H1 (cell line): ENCODE results near the gene CNIH3. TPM values are rescaled to one million over a fixed set of nuclear protein-coding genes. Genes with fewer than 3 reads are reported as not detected.

ENCODE experiments used
- CTCF ChIA-PET: fragments of 300-600 bp; sonication (Branson Sonifier 250); formaldehyde crosslinking; loops from one replicate; lab custom pipeline; 2021; ENCODE audit not compliant: partially characterized antibody; lab: Charles Lee
- POLR2A ChIA-PET: fragments of 300-600 bp; sonication (Branson Sonifier 250); formaldehyde crosslinking; loops from one replicate; lab custom pipeline; 2021; ENCODE audit warnings: inconsistent platforms; ENCODE audit not compliant: partially characterized antibody; lab: Charles Lee
- DNase-seq, 2 experiments: peaks; one replicate each; pipeline versions ENCODE4 v3.0.0 to v3.0.0-alpha.2; 2010 to 2022; ENCODE audit warnings: low spot score in 2 of 2, low read depth in 1 of 2, mixed read lengths in 1 of 2
- FAIRE-seq: peaks from 2 replicates; lab custom pipeline; 2011; peaks lifted over from hg19 to GRCh38; lab: Jason Lieb, UNC
- H2AFZ ChIP-seq: 2 replicates; pipeline ENCODE4 v1.8.1; 2012; ENCODE audit warnings: low read length, inconsistent platforms
- H2AK5ac ChIP-seq: 2 replicates; pipeline ENCODE4 v1.6.1; 2013; ENCODE audit warnings: low read depth, low read length
- H2BK120ac ChIP-seq: replicated peaks from 2 replicates; pipeline ENCODE3; 2013; ENCODE audit warnings: low read depth, low read length, inconsistent platforms
- H2BK12ac ChIP-seq: 2 replicates; pipeline ENCODE4 v1.6.1; 2013; ENCODE audit warnings: low read depth, low read length
- H2BK15ac ChIP-seq: 2 replicates; pipeline ENCODE4 v1.6.1; 2013; ENCODE audit warnings: low read length
- H2BK20ac ChIP-seq: 2 replicates; pipeline ENCODE4 v1.6.1; 2013; ENCODE audit warnings: low read length
- H2BK5ac ChIP-seq: 2 replicates; pipeline ENCODE4 v1.6.1; 2013; ENCODE audit warnings: low read depth, low read length
- H3K14ac ChIP-seq: 2 replicates; pipeline ENCODE4 v1.6.1; 2013; ENCODE audit warnings: inconsistent platforms; ENCODE audit not compliant: insufficient read length
- H3K18ac ChIP-seq: 2 replicates; pipeline ENCODE4 v1.6.1; 2013; ENCODE audit warnings: low read length; ENCODE audit errors: extremely low read depth
- H3K23ac ChIP-seq: 2 replicates; pipeline ENCODE4 v1.6.1; 2013; ENCODE audit warnings: inconsistent platforms; ENCODE audit not compliant: insufficient read length
- H3K23me2 ChIP-seq: 2 replicates; pipeline ENCODE4 v1.6.1; 2013; ENCODE audit warnings: low read depth, low read length
- H3K27ac ChIP-seq: 2 replicates; pipeline ENCODE4 v1.6.1; 2011; ENCODE audit warnings: low read depth, low read length, inconsistent platforms
- H3K27me3 ChIP-seq, 4 experiments: replicated peaks in 1 of 4; 1 replicate in 1 of 4; 2 replicates in 3 of 4; pipeline versions ENCODE4 v1.6.1 to v1.8.1; 2011 to 2013; ENCODE audit warnings: low read length in 3 of 4, mild to moderate bottlenecking in 3 of 4, inconsistent platforms in 2 of 4, mixed read lengths in 2 of 4, moderate library complexity in 1 of 4; ENCODE audit not compliant: control insufficient read depth in 3 of 4, insufficient read depth in 3 of 4; ENCODE audit errors: extremely low read depth in 1 of 4
- H3K36me3 ChIP-seq, 4 experiments: 2 replicates each; pipeline versions ENCODE4 v1.6.1 to v1.8.1; 2011 to 2013; ENCODE audit warnings: mild to moderate bottlenecking in 4 of 4, low read length in 3 of 4, moderate library complexity in 2 of 4, control low read depth in 1 of 4, inconsistent platforms in 1 of 4; ENCODE audit not compliant: insufficient read depth in 4 of 4, control insufficient read depth in 2 of 4
- H3K4ac ChIP-seq: replicated peaks from 2 replicates; pipeline ENCODE3; 2013; ENCODE audit warnings: low read length, low read depth, mixed read lengths, inconsistent platforms; ENCODE audit not compliant: insufficient read length
- H3K4me1 ChIP-seq, 4 experiments: replicated peaks in 1 of 4; 1 replicate in 1 of 4; 2 replicates in 3 of 4; pipeline versions ENCODE4 v1.6.1 to v1.8.1; 2011 to 2013; ENCODE audit warnings: low read length in 3 of 4, inconsistent platforms in 2 of 4, mixed read lengths in 1 of 4; ENCODE audit not compliant: insufficient read depth in 4 of 4, control insufficient read depth in 3 of 4
- H3K4me2 ChIP-seq, 2 experiments: 2 replicates each; pipeline versions ENCODE4 v1.6.1 to v1.8.1; 2011 to 2013; ENCODE audit warnings: low read depth in 2 of 2, low read length in 2 of 2, control low read depth in 1 of 2, inconsistent platforms in 1 of 2, mild to moderate bottlenecking in 1 of 2; ENCODE audit not compliant: insufficient read depth in 1 of 2
- H3K4me3 ChIP-seq, 4 experiments: fragments of 200-600, 300-600 bp in 1 of 4; sonication (generic), shearing (Covaris generic), sonication (Bioruptor Twin) in 1 of 4; 2 replicates each; pipeline versions ENCODE4 v1.5.1 to v1.8.1; 2011 to 2016; ENCODE audit warnings: low read length in 4 of 4, low read depth in 3 of 4, control low read depth in 2 of 4, inconsistent platforms in 2 of 4, mild to moderate bottlenecking in 2 of 4, mixed read lengths in 1 of 4, moderate library complexity in 1 of 4; ENCODE audit not compliant: insufficient read depth in 2 of 4; ENCODE audit errors: extremely low read depth in 1 of 4
- H3K56ac ChIP-seq: replicated peaks from 2 replicates; pipeline ENCODE3; 2013; ENCODE audit warnings: low read depth, mild to moderate bottlenecking, mixed read lengths, low read length, inconsistent platforms; ENCODE audit not compliant: insufficient read length
- H3K79me1 ChIP-seq: 2 replicates; pipeline ENCODE4 v1.6.1; 2013; ENCODE audit warnings: low read depth, low read length, control low read depth
- H3K79me2 ChIP-seq, 2 experiments: 2 replicates each; pipeline versions ENCODE4 v1.6.1 to v1.8.1; 2012 to 2013; ENCODE audit warnings: low read length in 2 of 2, mild to moderate bottlenecking in 2 of 2, inconsistent platforms in 1 of 2; ENCODE audit not compliant: insufficient read depth in 2 of 2, control insufficient read depth in 1 of 2
- H3K9ac ChIP-seq, 4 experiments: replicated peaks in 1 of 4; 1 replicate in 1 of 4; 2 replicates in 3 of 4; pipeline versions ENCODE4 v1.6.1 to v1.8.1; 2011 to 2013; ENCODE audit warnings: low read depth in 3 of 4, low read length in 3 of 4, control low read depth in 2 of 4, mild to moderate bottlenecking in 2 of 4, moderate library complexity in 2 of 4, inconsistent platforms in 1 of 4; ENCODE audit errors: extremely low read depth in 1 of 4
- H3K9me3 ChIP-seq, 2 experiments: 2 replicates each; pipeline versions ENCODE4 v1.6.1 to v1.8.1; 2012 to 2013; ENCODE audit warnings: mild to moderate bottlenecking in 2 of 2, moderate library complexity in 2 of 2, control low read depth in 1 of 2, inconsistent platforms in 1 of 2, low read depth in 1 of 2, low read length in 1 of 2, mixed read lengths in 1 of 2; ENCODE audit not compliant: insufficient read depth in 2 of 2
- H4K20me1 ChIP-seq, 2 experiments: replicated peaks in 1 of 2; 2 replicates each; pipeline versions ENCODE3 to v1.8.1; 2011 to 2013; ENCODE audit warnings: inconsistent platforms in 2 of 2, low read length in 2 of 2, mild to moderate bottlenecking in 1 of 2; ENCODE audit not compliant: insufficient read depth in 2 of 2, control insufficient read depth in 1 of 2
- H4K5ac ChIP-seq: 2 replicates; pipeline ENCODE4 v1.6.1; 2013; ENCODE audit warnings: low read length, low read depth, mixed read lengths, inconsistent platforms; ENCODE audit not compliant: insufficient read length
- H4K8ac ChIP-seq: 2 replicates; pipeline ENCODE4 v1.8.0; 2013; ENCODE audit warnings: mild to moderate bottlenecking, moderate library complexity, low read length, inconsistent platforms; ENCODE audit not compliant: insufficient read depth; ENCODE audit errors: extremely low read depth
- H4K91ac ChIP-seq: replicated peaks from 2 replicates; pipeline ENCODE3; 2013; ENCODE audit warnings: low read length, mixed read lengths, inconsistent platforms; ENCODE audit not compliant: insufficient read length
- ATF2 ChIP-seq: IDR thresholded peaks from 2 replicates; pipeline ENCODE4 v1.6.1; 2012; ENCODE audit warnings: low read length, inconsistent platforms
- CBX5 ChIP-seq: fragments of 300-800, 300-1000 bp; sonication (generic); IDR thresholded peaks from 2 replicates; pipeline ENCODE4 v1.7.1; 2016; ENCODE audit warnings: antibody characterized with exemption, low read length, low read depth
- CBX8 ChIP-seq: fragments of 300-800, 300-1000 bp; sonication (generic); IDR thresholded peaks from 2 replicates; pipeline ENCODE4 v1.7.1; 2016; ENCODE audit warnings: low read depth, low read length, borderline replicate concordance
- CEBPB ChIP-seq: IDR thresholded peaks from 2 replicates; pipeline ENCODE4 v1.6.1; 2012; ENCODE audit warnings: low read depth, low read length
- CHD1 ChIP-seq: IDR thresholded peaks from 2 replicates; pipeline ENCODE4 v1.6.1; 2012; ENCODE audit warnings: low read depth, low read length, improper control_type of control experiment
- GABPA ChIP-seq: IDR thresholded peaks from 2 replicates; pipeline ENCODE4 v1.6.1; 2011; ENCODE audit warnings: mild to moderate bottlenecking, low read length, moderate library complexity, borderline replicate concordance; ENCODE audit not compliant: insufficient read depth
- JUN ChIP-seq: IDR thresholded peaks from 2 replicates; pipeline ENCODE4 v1.6.1; 2011; ENCODE audit warnings: low read depth, mild to moderate bottlenecking, improper control_type of control experiment, low read length
- POU5F1 ChIP-seq: IDR thresholded peaks from 2 replicates; pipeline ENCODE4 v1.6.1; 2011; ENCODE audit warnings: low read depth, mild to moderate bottlenecking, low read length, moderate library complexity
- SIN3A ChIP-seq, 2 experiments: IDR thresholded peaks in 1 of 2; conservative IDR thresholded peaks in 1 of 2; 2 replicates each; pipeline ENCODE4 v1.6.1; 2011 to 2012; ENCODE audit warnings: low read length in 2 of 2, improper control_type of control experiment in 1 of 2, low read depth in 1 of 2, mild to moderate bottlenecking in 1 of 2
- TEAD4 ChIP-seq: IDR thresholded peaks from 2 replicates; pipeline ENCODE4 v1.6.1; 2012; ENCODE audit warnings: low read depth, low read length, inconsistent platforms, mixed read lengths
- YY1 ChIP-seq: IDR thresholded peaks from 2 replicates; pipeline ENCODE4 v1.6.1; 2011; ENCODE audit warnings: low read depth, mild to moderate bottlenecking, low read length
- WGBS, 2 experiments: shearing (Covaris generic) in 1 of 2; methylation state at CpG; one replicate each; pipeline versions ENCODE4 v1.1.6 to v1.1.7; 2013 to 2015; ENCODE audit warnings: low lambda C conversion rate in 2 of 2, mixed read lengths in 2 of 2, inconsistent platforms in 1 of 2, low coverage in 1 of 2, missing lambda C conversion rate in 1 of 2; ENCODE audit not compliant: insufficient replicate concordance in 2 of 2, insufficient coverage in 1 of 2, insufficient read length in 1 of 2; ENCODE audit errors: extremely low coverage in 1 of 2, missing lambda C conversion rate in 1 of 2; 5-methylcytosine and 5-hydroxymethylcytosine counted together
- polyA plus RNA-seq, 7 experiments: library from polyadenylated mRNA; depleted of rRNA in 3 of 7; stranded (reverse) in 5 of 7; unstranded in 2 of 7; fragments of >200 nt in 5 of 7; fragments of 200-250 nt in 2 of 7; gene quantifications; 1 replicate in 5 of 7; 2 replicates in 1 of 7; 4 replicates in 1 of 7; pipeline versions ENCODE4 v1.2.1 to v1.2.3, GENCODE V29; 2011 to 2013; ENCODE audit warnings: missing spikeins in 2 of 7, mixed read lengths in 2 of 7
- total RNA-seq: library from RNA; stranded (reverse); fragmentation: NEBNext Ultra II Directional; extraction: Animal tissue kit (Norgen Biotek cat#: 25700); gene quantifications from 2 replicates; pipeline ENCODE4 v1.2.1, GENCODE V29; 2021
- TF ChIP-seq, protein P1 (sequence below): IDR thresholded peaks from 2 replicates; pipeline ENCODE4 v1.6.1; 2011; ENCODE audit warnings: low read depth, mild to moderate bottlenecking, low read length; ENCODE audit not compliant: insufficient read depth

The CNIH3 gene
- total and polyA plus RNA-seq, 2 of the 8 experiments (the other 6 are each of a cell fraction or from before 2014, with no cell fraction given) = 3.7 to 5.6 TPM

GRCh38 chr1:224640587-224640986 lies 24.5 kb downstream of the CNIH3 start:
- H2BK12ac ChIP-seq = no peak overlapping the region
- FAIRE-seq (no peak), DNase-seq (no peak)
- peak overlapping the region; percentile 35; the same call in 1 of the 2 replicates for H2BK5ac ChIP-seq
- no peaks in the 10 kb centered on the region for H4K20me1 ChIP-seq
- no peak overlapping the region for H4K5ac ChIP-seq
- no peaks in the 10 kb centered on the region for H3K27me3 ChIP-seq
- TF ChIP-seq, protein P1, sequence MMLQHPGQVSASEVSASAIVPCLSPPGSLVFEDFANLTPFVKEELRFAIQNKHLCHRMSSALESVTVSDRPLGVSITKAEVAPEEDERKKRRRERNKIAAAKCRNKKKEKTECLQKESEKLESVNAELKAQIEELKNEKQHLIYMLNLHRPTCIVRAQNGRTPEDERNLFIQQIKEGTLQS = no peak
- no peak for TF ChIP-seq SIN3A (conservative IDR thresholded peaks at IDR 0.05 in 1 of 2, IDR thresholded peaks at IDR 0.05 in 1 of 2; ENCODE audit: low read depth in 1 of 2, low read length in 2 of 2)
- no peak for TF ChIP-seq CHD1
- TF ChIP-seq GABPA = no peak
- no peak for TF ChIP-seq TEAD4
- no peak for TF ChIP-seq YY1
- no peak for TF ChIP-seq JUN
- no peak for TF ChIP-seq CEBPB
- TF ChIP-seq POU5F1 = no peak
- no peak for TF ChIP-seq CBX8
- TF ChIP-seq ATF2 = no peak
- TF ChIP-seq CBX5 = no peak
- no peaks in the 10 kb centered on the region for H3K23me2 ChIP-seq
- no peaks in the 10 kb centered on the region for H3K79me1 ChIP-seq
- H3K4me1 ChIP-seq = no peaks in the 10 kb centered on the region; a peak in 1 of 7 replicates
- no peak overlapping the region for H3K4me2 ChIP-seq
- no peak overlapping the region for H2BK120ac ChIP-seq
- H3K18ac ChIP-seq = no peak overlapping the region
- H2BK15ac ChIP-seq = peak overlapping the region; percentile 19; the same call in 1 of the 2 replicates
- H4K91ac ChIP-seq = no peak overlapping the region
- no peak overlapping the region for H3K23ac ChIP-seq
- CTCF ChIA-PET = interaction anchor here (0.9 to 12.3 kb wide), 14 partner anchors 7 to 282 kb away, joined by 3 to 144 read pairs (median 8); no protein-coding TSS in a partner anchor
- no peak overlapping the region for H3K56ac ChIP-seq
- H2AFZ ChIP-seq = no peak overlapping the region
- H4K8ac ChIP-seq = no peak overlapping the region
- POLR2A ChIA-PET = interaction anchor here (1.0 to 1.1 kb wide), 2 partner anchors 11 to 63 kb away, joined by 3 to 4 read pairs; no protein-coding TSS in a partner anchor
- H3K9ac ChIP-seq = no peak overlapping the region
- no peak overlapping the region for H2BK20ac ChIP-seq
- no peak overlapping the region; the same call in 1 of the 2 replicates for H2AK5ac ChIP-seq
- no peaks in the 10 kb centered on the region for H3K79me2 ChIP-seq
- no peaks in the 10 kb centered on the region for H3K36me3 ChIP-seq
- H3K14ac ChIP-seq = no peak overlapping the region
- H3K4me3 ChIP-seq = no peak overlapping the region
- 67% methylated on average over 4 of the region's 4 CpGs; no CpG with 5 or more reads in 1 of the 2 experiments for WGBS, 2 experiments
- no peaks in the 10 kb centered on the region for H3K9me3 ChIP-seq
- H3K4ac ChIP-seq = no peak overlapping the region
- no peak overlapping the region for H3K27ac ChIP-seq
